Ishikawa (cell line): ENCODE measurements around the gene USB1.

Source experiments
- CREB1 ChIP-seq: IDR thresholded peaks from 2 replicates; pipeline ENCODE4 v1.6.1; 2012; ENCODE audit warnings: low read depth
- EGR1 ChIP-seq: IDR thresholded peaks from 2 replicates; pipeline ENCODE4 v1.6.1; 2012
- EP300 ChIP-seq: IDR thresholded peaks from 2 replicates; pipeline ENCODE4 v1.6.1; 2012; ENCODE audit warnings: borderline replicate concordance
- FOXM1 ChIP-seq: IDR thresholded peaks from 2 replicates; pipeline ENCODE4 v1.6.1; 2012; ENCODE audit warnings: low read depth, borderline replicate concordance
- MAX ChIP-seq: IDR thresholded peaks from 2 replicates; pipeline ENCODE4 v1.6.1; 2012
- RAD21 ChIP-seq: IDR thresholded peaks from 2 replicates; pipeline ENCODE4 v1.6.1; 2012; ENCODE audit warnings: low read depth
- TAF1 ChIP-seq: IDR thresholded peaks from 2 replicates; pipeline ENCODE4 v1.6.1; 2012; ENCODE audit warnings: low read depth, mild to moderate bottlenecking
- TCF12 ChIP-seq: IDR thresholded peaks from 2 replicates; pipeline ENCODE4 v1.6.1; 2012; ENCODE audit warnings: low read depth
- YY1 ChIP-seq: IDR thresholded peaks from 2 replicates; pipeline ENCODE4 v1.6.1; 2012; ENCODE audit warnings: low read depth
- ZBTB7A ChIP-seq: IDR thresholded peaks from 2 replicates; pipeline ENCODE4 v1.6.1; 2012; ENCODE audit warnings: low read depth

- TF ChIP-seq EP300 (no peak), YY1 (no peak), ZBTB7A (no peak), FOXM1 (no peak), CREB1 (no peak), TAF1 (no peak), RAD21 (no peak), MAX (no peak), EGR1 (no peak), TCF12 (no peak)
Measured at GRCh38 chr16:58002936-58003335, 1.7 kb downstream of the USB1 start.
